Smooth muscle cell of the brain vasculature (primary cell): ENCODE results near the gene SMAD5.

Source experiments
- DNase-seq: peaks from one replicate; pipeline ENCODE4 v3.0.0-alpha.2; 2012; ENCODE audit warnings: low read depth, low spot score

Gene SMAD5

GRCh38 chr5:136114414-136115125 lies 18.1 kb upstream of the SMAD5 start:
- DNase-seq, result no peak

- DNase-seq, result no peak
Observed at GRCh38 chr5:136115183-136115865, 17.3 kb upstream of the SMAD5 start.

GRCh38 chr5:136120529-136120928 lies 12.1 kb upstream of the SMAD5 start:
- no peak for DNase-seq

- no peak for DNase-seq
Observed at GRCh38 chr5:136123236-136123768, 9.3 kb upstream of the SMAD5 start.

- DNase-seq, result no peak
Observed at GRCh38 chr5:136127560-136127959, 5.1 kb upstream of the SMAD5 start.

GRCh38 chr5:136128481-136128880 lies 4.2 kb upstream of the SMAD5 start:
- no peak for DNase-seq

GRCh38 chr5:136129445-136129844 lies 3.2 kb upstream of the SMAD5 start:
- DNase-seq, result no peak

GRCh38 chr5:136130581-136130980 lies 2.1 kb upstream of the SMAD5 start:
- no peak for DNase-seq

- no peak for DNase-seq
Observed at GRCh38 chr5:136132087-136132486, 558 bp upstream of the SMAD5 start.

- peak; percentile 23 for DNase-seq
Observed at GRCh38 chr5:136133222-136133921, 727 bp downstream of the SMAD5 start.

GRCh38 chr5:136133922-136134379 lies 1.3 kb downstream of the SMAD5 start:
- no peak for DNase-seq

GRCh38 chr5:136134653-136135052 lies 2.0 kb downstream of the SMAD5 start:
- no peak for DNase-seq

GRCh38 chr5:136135536-136135935 lies 2.9 kb downstream of the SMAD5 start:
- peak; percentile 2 for DNase-seq

- no peak for DNase-seq
Observed at GRCh38 chr5:136137497-136138220, 5.0 kb downstream of the SMAD5 start.

- no peak for DNase-seq
Observed at GRCh38 chr5:136141561-136141960, 8.9 kb downstream of the SMAD5 start.

- no peak for DNase-seq
Observed at GRCh38 chr5:136143312-136143711, 10.7 kb downstream of the SMAD5 start.

- no peak for DNase-seq
Observed at GRCh38 chr5:136143763-136144162, 11.1 kb downstream of the SMAD5 start.

GRCh38 chr5:136145030-136145429 lies 12.4 kb downstream of the SMAD5 start:
- no peak for DNase-seq

- DNase-seq, result no peak
Observed at GRCh38 chr5:136146201-136146600, 13.6 kb downstream of the SMAD5 start.

GRCh38 chr5:136147632-136148031 lies 15.0 kb downstream of the SMAD5 start:
- DNase-seq, result no peak

- DNase-seq, result no peak
Observed at GRCh38 chr5:136149891-136150290, 17.2 kb downstream of the SMAD5 start.
